ENCODE measurements around the gene MROH8.

DNA sequence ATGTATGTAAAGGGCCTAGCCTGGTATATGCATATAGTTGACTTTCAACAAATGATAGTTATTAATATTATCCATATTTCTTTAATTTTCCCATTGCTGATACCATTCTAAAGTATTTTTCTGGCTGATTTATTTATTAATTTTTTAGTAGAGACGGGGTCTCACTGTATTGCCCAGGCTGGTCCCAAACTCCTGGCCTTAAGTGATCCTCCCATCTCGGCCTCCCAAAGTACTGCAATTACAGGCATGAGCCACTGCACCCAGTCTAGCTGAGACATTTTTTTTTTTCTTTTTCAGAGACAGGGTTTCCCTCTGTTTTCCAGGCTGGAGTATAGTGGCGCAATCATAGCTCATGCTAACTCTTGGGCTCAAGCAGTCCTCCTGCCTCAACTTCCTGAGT is 29.8 kb upstream of the MROH8 start:
- TF ChIP-seq TCF7 (IDR thresholded peaks at IDR 0.05; ENCODE audit: low read depth), result no peak
- no peak for TF ChIP-seq KLF6 (CRISPR knock-in tag; IDR thresholded peaks at IDR 0.05)
- no peak for TF ChIP-seq ADNP (CRISPR knock-in tag; IDR thresholded peaks at IDR 0.05)
- TF ChIP-seq, protein P1, sequence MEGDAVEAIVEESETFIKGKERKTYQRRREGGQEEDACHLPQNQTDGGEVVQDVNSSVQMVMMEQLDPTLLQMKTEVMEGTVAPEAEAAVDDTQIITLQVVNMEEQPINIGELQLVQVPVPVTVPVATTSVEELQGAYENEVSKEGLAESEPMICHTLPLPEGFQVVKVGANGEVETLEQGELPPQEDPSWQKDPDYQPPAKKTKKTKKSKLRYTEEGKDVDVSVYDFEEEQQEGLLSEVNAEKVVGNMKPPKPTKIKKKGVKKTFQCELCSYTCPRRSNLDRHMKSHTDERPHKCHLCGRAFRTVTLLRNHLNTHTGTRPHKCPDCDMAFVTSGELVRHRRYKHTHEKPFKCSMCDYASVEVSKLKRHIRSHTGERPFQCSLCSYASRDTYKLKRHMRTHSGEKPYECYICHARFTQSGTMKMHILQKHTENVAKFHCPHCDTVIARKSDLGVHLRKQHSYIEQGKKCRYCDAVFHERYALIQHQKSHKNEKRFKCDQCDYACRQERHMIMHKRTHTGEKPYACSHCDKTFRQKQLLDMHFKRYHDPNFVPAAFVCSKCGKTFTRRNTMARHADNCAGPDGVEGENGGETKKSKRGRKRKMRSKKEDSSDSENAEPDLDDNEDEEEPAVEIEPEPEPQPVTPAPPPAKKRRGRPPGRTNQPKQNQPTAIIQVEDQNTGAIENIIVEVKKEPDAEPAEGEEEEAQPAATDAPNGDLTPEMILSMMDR (CRISPR knock-in tag; IDR thresholded peaks at IDR 0.05), result no peak
- no peak for TF ChIP-seq HNRNPK (IDR thresholded peaks at IDR 0.05; ENCODE audit: low read depth, low read length, poor library complexity, severe bottlenecking)
- TF ChIP-seq ZBTB1 (CRISPR knock-in tag; IDR thresholded peaks at IDR 0.05; ENCODE audit: borderline replicate concordance), result no peak
- TF ChIP-seq FOSL2 (CRISPR knock-in tag; IDR thresholded peaks at IDR 0.05), result no peak
- TF ChIP-seq THRA (CRISPR knock-in tag; IDR thresholded peaks at IDR 0.05; ENCODE audit: borderline replicate concordance), result no peak
- no peak for TF ChIP-seq MTA3 (CRISPR knock-in tag; IDR thresholded peaks at IDR 0.05)
- TF ChIP-seq EEA1 (CRISPR knock-in tag; IDR thresholded peaks at IDR 0.05; ENCODE audit: borderline replicate concordance), result no peak
- no peak for TF ChIP-seq NPAS2 (CRISPR knock-in tag; IDR thresholded peaks at IDR 0.05; ENCODE audit: borderline replicate concordance)
- no peak for TF ChIP-seq AKNA (CRISPR knock-in tag; IDR thresholded peaks at IDR 0.05; ENCODE audit: borderline replicate concordance)

Measured in HepG2 (cell line).